ENCODE measurements around the gene LATS2.

DNA sequence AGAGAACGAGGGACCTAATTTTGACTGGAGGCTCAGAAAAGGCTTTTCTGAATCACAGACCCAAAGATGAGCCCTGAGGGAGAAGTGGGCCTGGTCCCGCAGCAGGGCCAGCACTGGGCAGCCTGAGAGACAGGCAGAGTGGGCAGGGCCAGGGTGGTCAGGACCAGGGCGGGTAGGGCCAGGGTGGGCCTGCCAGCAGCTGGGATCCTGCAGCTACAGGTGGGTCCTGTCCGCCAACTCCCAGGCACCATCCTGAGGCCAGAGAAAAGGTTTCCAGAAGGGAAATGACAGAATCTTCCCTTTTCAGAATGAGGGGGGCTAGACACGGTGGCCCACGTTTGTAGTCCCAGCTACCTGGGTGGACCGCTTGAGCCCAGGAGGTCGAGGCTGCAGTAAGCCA, 23.7 kb downstream of the LATS2 start:
- TF ChIP-seq, protein P1, sequence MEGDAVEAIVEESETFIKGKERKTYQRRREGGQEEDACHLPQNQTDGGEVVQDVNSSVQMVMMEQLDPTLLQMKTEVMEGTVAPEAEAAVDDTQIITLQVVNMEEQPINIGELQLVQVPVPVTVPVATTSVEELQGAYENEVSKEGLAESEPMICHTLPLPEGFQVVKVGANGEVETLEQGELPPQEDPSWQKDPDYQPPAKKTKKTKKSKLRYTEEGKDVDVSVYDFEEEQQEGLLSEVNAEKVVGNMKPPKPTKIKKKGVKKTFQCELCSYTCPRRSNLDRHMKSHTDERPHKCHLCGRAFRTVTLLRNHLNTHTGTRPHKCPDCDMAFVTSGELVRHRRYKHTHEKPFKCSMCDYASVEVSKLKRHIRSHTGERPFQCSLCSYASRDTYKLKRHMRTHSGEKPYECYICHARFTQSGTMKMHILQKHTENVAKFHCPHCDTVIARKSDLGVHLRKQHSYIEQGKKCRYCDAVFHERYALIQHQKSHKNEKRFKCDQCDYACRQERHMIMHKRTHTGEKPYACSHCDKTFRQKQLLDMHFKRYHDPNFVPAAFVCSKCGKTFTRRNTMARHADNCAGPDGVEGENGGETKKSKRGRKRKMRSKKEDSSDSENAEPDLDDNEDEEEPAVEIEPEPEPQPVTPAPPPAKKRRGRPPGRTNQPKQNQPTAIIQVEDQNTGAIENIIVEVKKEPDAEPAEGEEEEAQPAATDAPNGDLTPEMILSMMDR (IDR thresholded peaks at IDR 0.05) = no peak
- TF ChIP-seq EP300 (IDR thresholded peaks at IDR 0.05) (no peak), POLR2A (IDR thresholded peaks at IDR 0.05) (no peak)

Measured in ovary (tissue), 3 donors.